GM12878 (cell line): Measurements from ENCODE around the gene PPIE.

ENCODE experiments used
- DPF2 ChIP-seq: fragments of 450-650 bp; IDR thresholded peaks from 2 replicates; pipeline ENCODE4 v1.6.1; 2017; ENCODE audit warnings: mild to moderate bottlenecking
- POLR2AphosphoS5 ChIP-seq: IDR thresholded peaks from 2 replicates; pipeline ENCODE4 v1.6.1; 2011; ENCODE audit warnings: mild to moderate bottlenecking, low read length, inconsistent platforms
- TF ChIP-seq, protein P1 (sequence below), 3 experiments: IDR thresholded peaks in 2 of 3; conservative IDR thresholded peaks in 1 of 3; 2 replicates each; pipeline ENCODE4 v1.5.1; 2011; ENCODE audit warnings: low read depth in 3 of 3, low read length in 3 of 3, mild to moderate bottlenecking in 3 of 3, control low read depth in 2 of 3, moderate library complexity in 2 of 3, inconsistent platforms in 1 of 3, mixed read lengths in 1 of 3; ENCODE audit not compliant: control insufficient read depth in 2 of 3, insufficient read depth in 1 of 3; ENCODE audit errors: extremely low read depth in 1 of 3

DNA sequence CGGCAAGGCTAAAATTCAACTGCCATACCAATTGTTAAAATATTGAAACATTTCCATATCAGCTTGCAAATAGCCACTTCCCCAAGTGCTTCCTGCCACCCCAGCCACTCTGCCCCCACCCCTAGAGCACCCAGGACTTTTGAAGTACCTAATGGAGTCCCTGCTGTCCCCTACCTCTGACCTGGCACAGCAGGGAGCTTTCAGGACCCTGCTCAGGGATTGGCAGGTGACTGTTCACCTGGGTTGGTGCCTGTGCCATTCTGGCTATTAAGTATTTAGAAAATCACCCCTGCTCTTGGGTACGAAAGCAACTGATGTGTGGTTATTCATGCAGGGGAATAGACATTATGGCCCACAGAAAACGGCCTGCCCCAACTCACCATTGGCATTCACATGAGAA lies 38.3 kb upstream of the PPIE start:
- TF ChIP-seq POLR2AphosphoS5 (no peak), DPF2 (no peak)
- TF ChIP-seq, protein P1, sequence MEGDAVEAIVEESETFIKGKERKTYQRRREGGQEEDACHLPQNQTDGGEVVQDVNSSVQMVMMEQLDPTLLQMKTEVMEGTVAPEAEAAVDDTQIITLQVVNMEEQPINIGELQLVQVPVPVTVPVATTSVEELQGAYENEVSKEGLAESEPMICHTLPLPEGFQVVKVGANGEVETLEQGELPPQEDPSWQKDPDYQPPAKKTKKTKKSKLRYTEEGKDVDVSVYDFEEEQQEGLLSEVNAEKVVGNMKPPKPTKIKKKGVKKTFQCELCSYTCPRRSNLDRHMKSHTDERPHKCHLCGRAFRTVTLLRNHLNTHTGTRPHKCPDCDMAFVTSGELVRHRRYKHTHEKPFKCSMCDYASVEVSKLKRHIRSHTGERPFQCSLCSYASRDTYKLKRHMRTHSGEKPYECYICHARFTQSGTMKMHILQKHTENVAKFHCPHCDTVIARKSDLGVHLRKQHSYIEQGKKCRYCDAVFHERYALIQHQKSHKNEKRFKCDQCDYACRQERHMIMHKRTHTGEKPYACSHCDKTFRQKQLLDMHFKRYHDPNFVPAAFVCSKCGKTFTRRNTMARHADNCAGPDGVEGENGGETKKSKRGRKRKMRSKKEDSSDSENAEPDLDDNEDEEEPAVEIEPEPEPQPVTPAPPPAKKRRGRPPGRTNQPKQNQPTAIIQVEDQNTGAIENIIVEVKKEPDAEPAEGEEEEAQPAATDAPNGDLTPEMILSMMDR (IDR thresholded peaks at IDR 0.05 in 2 of 3, conservative IDR thresholded peaks at IDR 0.05 in 1 of 3; ENCODE audit: control insufficient read depth in 2 of 3, extremely low read depth in 1 of 3, insufficient read depth in 1 of 3, low read depth in 3 of 3, low read length in 3 of 3), result no peak
